GM10847 (cell line): Measurements from ENCODE around the gene P2RY14.

Experiments used
- POLR2A ChIP-seq: IDR thresholded peaks from 2 replicates; pipeline ENCODE4 v1.6.1; 2011; ENCODE audit not compliant: insufficient read length; ENCODE audit errors: extremely low read depth

P2RY14 gene

DNA sequence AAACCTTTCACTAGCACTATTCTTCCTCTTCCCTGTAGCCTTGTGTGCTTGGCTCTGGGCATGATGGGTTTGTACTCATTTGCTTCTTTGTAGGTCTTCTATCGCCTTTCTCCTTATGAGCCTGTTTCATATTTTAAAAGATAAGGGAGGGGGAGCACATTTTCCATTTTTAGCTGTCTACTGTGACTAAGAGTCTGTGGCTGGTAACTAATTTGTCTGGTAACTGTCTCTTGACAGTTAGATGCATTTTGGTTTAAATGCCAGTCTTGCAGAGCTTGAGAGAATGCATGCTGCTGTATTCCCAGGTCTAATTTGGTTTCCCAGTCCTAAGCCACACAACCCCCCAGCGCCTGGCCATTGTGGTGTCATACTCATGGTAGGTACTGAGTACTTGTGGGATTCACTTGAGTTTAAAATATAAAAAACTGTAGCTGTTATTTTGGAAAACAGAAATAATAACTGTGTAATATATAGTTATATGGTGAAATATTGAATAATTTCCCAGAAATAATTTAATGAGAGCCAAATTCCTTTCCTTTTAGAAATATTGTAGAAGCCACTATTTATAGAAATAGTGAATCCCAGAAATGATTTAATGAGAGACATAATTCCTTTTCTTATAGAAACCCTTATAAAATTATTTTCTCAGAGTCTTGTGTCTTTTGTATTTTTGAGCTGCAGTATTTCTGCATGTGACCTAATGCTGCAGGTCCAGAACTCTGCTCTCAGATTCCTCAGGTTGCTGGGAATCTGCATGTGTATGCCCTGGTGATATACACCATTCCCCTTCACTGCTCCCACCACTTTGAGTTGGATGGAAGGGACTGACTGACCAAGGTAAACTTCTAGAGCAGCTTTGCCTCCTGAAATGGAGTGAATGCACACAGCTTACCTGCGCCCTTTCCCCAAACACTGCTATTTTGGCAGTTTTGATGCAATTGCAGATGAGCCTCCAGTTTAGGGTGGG, 61.4 kb downstream of the P2RY14 start:
- TF ChIP-seq POLR2A = no peak

DNA sequence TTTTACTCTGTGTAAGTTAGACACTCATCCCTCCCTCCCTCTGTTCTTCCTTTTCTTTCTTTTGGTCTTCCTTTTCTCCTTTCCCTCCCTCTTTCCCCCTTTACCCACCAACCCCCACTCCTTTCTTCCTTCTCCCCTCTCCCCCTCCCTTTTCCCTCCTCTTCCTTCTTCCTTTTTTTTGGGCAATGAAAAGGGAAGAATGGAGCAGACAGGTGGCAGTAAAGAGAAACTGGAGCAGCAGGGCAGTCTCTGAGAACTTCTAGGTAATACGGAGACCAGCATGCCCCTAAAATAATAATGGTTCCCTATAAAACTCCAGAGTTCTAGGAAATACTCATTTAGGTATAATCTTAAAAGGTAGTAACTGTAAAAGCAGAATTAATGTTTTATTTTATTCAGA, 63.9 kb downstream of the P2RY14 start:
- TF ChIP-seq POLR2A = no peak

GRCh38 chr3:151213881-151214280, 64.5 kb downstream of the P2RY14 start:
- TF ChIP-seq POLR2A = no peak

GRCh38 chr3:151213151-151213550, 65.2 kb downstream of the P2RY14 start:
- no peak for TF ChIP-seq POLR2A

DNA sequence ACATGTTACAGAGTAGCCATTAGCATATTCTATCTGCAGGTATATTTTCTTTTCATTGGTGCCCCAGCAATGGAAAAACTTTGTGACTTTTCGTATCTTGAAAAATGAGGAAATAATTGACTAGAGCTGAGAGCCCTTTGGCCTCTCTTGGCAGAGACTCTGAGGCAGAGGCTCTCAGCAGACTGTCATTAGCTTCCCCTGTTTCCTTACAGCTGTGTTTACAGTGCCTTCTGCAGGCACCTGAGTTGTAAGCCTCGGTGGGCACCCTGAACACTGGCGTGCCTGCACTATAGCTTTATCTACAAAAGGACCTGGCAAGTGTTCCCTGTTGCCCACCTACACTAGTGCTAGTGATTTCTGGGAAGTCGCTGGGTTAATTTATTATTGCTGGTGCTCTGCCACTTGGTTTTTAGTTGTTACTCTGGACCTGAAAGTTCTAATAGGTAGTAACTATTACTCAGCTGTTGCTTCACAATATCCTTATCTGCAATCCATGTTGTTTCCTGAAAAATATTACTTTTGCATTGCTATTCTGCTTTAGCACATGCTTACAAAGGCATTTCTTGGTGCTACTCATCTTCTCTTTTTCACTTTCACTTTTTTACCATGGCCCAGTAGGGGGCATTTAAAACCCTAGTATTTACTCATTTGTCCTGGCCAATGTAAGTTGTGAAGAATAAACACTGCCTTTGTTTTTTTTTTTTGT, 67.5 kb downstream of the P2RY14 start:
- no peak for TF ChIP-seq POLR2A

DNA sequence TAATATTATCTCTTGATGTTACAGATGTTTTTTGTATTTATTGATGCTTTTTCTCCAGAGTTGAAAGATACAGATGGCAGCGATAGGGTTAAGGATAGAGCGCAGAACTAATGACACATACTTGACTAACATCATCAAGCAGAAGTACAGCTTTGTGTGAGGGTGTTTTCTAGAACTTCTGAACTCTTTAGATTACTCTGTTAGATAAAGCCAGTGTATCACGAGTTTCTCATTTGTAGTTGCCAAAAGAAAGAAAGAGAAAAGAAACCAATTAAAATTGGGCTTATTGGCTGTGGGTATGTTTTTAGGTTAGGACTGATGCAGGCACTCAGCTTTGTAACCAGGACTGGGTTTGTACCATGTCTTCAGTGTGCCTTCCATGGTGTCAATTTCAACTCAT, 68.7 kb downstream of the P2RY14 start:
- TF ChIP-seq POLR2A = no peak

- TF ChIP-seq POLR2A = no peak
Measured at GRCh38 chr3:151206201-151206600, 72.1 kb downstream of the P2RY14 start.

GRCh38 chr3:151205482-151205881, 72.9 kb downstream of the P2RY14 start:
- no peak for TF ChIP-seq POLR2A

DNA sequence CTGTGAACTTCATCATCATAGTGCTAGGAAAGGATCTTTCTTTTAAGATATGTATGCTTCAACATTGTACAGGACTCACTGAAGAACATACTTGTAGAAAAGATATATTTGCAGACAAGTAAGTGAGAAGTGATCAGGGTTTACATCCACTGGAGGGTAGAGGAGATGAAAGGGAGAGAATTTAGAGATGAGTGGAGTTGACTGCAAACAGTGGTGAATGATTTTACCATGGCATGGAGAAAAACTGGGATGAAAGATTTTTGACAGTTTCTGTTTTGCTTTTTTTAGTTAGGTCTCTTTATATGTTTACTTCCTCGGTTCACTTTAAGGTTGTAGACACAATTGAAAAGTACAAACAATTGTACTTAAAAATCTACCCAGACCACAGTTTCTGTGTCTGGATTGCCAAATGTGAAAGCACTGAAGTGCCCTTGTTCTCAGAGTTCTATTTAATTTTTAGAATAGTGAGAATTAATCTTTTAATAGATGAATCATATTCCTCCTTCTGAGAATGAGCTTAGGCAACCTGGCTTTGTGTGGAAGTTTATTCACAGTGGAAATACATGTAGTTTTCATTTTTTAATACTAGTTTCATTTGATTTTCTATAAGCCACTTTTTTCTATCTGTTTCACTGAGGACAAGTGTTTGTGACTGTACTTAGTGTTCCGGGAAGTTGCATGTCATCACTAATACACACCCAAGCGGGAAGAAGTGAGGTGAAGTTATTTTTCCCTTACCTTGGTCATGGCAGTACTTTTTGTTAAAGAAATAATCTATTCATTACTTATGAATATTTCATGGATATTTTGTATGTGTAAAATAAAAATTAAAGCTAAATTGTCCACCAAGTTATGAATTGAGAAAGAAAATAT, 73.6 kb downstream of the P2RY14 start:
- TF ChIP-seq POLR2A = no peak

DNA sequence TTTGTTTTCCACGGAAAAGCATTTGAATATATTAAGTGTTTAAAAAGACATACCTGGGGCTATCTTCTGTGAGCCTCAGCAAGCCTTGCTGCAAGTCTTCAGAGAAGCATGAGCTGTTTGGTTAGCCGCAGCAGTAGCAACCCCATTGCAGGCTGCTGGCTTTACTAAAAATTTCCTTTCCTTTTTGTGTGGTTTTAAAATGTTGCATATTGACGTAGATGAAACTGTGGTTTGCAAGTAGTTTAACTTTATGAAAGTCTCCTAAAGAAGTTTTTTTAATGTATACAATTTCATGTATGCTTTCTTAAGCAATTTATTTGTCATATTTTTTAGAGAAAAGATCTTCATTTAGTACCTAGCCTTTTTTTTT, 75.3 kb downstream of the P2RY14 start, which contains the start of gene GPR171:
Gene GPR171 (minus strand): TSS at position 166 of the 370 bp plus-strand sequence. CDS start 3,830 bp downstream, outside the sequence.
- TF ChIP-seq POLR2A = no peak

DNA sequence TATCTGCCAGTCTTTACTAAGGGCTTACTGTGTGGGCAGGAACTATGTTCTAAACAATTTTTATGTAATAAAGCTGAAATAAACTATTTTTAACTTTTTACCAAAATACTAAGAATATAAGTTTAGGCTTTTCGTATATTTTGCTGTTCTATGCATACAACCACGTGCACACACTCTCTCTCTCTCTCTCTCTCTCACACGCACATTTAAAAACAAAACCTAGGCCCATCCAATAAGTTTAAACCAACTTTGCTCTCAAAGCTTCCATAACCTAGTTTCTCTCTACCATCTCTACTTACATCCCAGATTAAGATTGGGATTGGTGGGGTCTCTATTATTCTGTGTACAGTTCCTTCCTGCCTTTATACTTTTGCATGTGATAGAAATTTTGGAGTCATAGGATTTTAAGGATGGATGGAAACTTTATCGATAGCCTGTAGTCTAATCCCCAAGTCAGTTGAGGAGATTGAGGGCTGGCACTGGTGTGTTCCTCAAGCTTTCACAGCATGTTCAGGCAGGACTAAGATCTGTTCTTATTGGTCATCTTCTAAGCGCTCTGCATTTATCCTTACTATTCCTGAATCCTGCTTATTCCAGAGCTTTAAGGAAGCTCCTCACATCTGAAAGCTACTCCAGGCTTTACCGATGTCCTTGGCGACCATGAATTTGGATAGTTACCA, 77.2 kb downstream of the P2RY14 start:
- no peak for TF ChIP-seq POLR2A

DNA sequence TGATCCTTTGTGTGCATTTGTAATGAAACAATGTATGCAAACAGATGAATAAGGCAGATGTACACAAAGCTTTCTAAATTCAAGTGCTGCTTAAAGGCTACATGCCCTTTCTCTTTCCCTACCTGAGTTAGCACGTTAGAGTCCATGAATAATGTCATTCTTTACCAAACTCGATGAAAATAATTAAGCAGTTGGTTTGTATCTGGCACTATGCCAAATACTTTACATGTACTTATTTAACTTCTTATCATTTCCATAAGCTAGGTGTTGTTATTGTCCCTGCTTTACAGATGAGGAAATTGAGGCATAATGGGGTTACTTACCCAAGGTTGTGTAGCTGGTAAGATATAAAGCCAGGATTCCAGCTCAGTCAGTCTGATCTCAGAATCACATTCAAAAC, 77.8 kb downstream of the P2RY14 start:
- no peak for TF ChIP-seq POLR2A

- no peak for TF ChIP-seq POLR2A
Measured at GRCh38 chr3:151199554-151200438, 78.5 kb downstream of the P2RY14 start.

GRCh38 chr3:151198849-151199248, 79.5 kb downstream of the P2RY14 start:
- TF ChIP-seq POLR2A = no peak
